ENCODE data around the gene STAM.
"Not testable (repeated sequence)": the region's sequence is repeated elsewhere in the genome, so short reads cannot be mapped to it uniquely, and the experiment has no call there.

The STAM gene

DNA sequence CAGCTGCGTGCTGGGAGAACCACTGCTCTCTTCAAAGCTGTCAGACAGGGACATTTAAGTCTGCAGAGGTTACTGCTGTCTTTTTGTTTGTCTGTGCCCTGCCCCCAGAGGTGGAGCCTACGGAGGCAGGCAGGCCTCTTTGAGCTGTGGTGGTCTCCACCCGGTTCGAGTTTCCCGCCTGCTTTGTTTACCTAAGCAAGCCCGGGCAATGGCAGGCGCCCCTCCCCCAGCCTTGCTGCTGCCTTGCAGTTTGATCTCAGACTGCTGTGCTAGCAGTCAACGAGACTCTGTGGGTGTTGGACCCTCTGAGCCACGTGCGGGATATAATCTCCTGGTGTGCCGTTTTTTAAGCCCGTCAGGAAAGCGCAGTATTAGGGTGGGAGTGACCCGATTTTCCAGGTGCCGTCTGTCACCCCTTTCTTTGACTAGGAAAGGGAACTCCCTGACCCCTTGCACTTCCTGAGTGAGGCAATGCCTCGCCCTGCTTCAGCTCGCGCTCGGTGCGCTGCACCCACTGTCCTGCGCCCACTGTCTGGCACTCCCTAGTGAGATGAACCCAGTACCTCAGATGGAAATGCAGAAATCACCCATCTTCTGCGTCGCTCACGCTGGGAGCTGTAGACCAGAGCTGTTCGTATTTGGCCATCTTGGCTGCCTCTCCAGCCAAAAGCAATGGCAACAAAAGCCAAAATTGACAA is 78.5 kb downstream of the STAM start:
- not testable (repeated sequence) for H2BK5ac ChIP-seq (ENCODE audit: low read length); H3K4ac ChIP-seq (ENCODE audit: low read depth, low read length); H2AK5ac ChIP-seq (ENCODE audit: low read length); H3K18ac ChIP-seq (ENCODE audit: low read length); DNase-seq; H3K36me3 ChIP-seq (ENCODE audit: control insufficient read depth, insufficient read depth, low read length); H3K9ac ChIP-seq (ENCODE audit: low read length); H3K4me3 ChIP-seq (ENCODE audit: low read length); H3K79me1 ChIP-seq (ENCODE audit: low read length); H4K5ac ChIP-seq (ENCODE audit: low read length); H3K27ac ChIP-seq (ENCODE audit: low read depth, low read length); H3K27me3 ChIP-seq (ENCODE audit: insufficient read depth, low read length, poor library complexity); H3K79me2 ChIP-seq (ENCODE audit: control insufficient read depth, insufficient read depth, low read length); H3K56ac ChIP-seq (ENCODE audit: low read length); H3K23ac ChIP-seq (ENCODE audit: low read length); H3K4me2 ChIP-seq (ENCODE audit: low read length); H4K8ac ChIP-seq (ENCODE audit: low read depth, low read length); H3K4me1 ChIP-seq (ENCODE audit: control insufficient read depth, low read depth, low read length); H2BK120ac ChIP-seq (ENCODE audit: low read depth, low read length); H2BK15ac ChIP-seq (replicated peaks; ENCODE audit: low read depth)
- no CpG with 5 or more reads among the region's 25 CpGs for WGBS (ENCODE audit: extremely low coverage, insufficient coverage, low lambda C conversion rate)

- no peak overlapping the region for H2BK15ac ChIP-seq (replicated peaks; ENCODE audit: low read depth)
- no peak overlapping the region for H3K4me2 ChIP-seq (ENCODE audit: low read length)
- WGBS (ENCODE audit: extremely low coverage, insufficient coverage, low lambda C conversion rate): no CpG with 5 or more reads among the region's 7 CpGs
- no peak overlapping the region for H3K27ac ChIP-seq (ENCODE audit: low read depth, low read length)
- H3K4ac ChIP-seq (ENCODE audit: low read depth, low read length): no peak overlapping the region
- H3K36me3 ChIP-seq (ENCODE audit: control insufficient read depth, insufficient read depth, low read length): no peaks in the 10 kb centered on the region
- H3K79me2 ChIP-seq (ENCODE audit: control insufficient read depth, insufficient read depth, low read length): no peaks in the 10 kb centered on the region
- DNase-seq: no peak
- no peaks in the 10 kb centered on the region for H3K27me3 ChIP-seq (ENCODE audit: insufficient read depth, low read length, poor library complexity)
- H2BK120ac ChIP-seq (ENCODE audit: low read depth, low read length): no peak overlapping the region
- no peak overlapping the region for H3K56ac ChIP-seq (ENCODE audit: low read length)
- no peak overlapping the region for H2AK5ac ChIP-seq (ENCODE audit: low read length)
- H4K8ac ChIP-seq (ENCODE audit: low read depth, low read length): no peak overlapping the region
- no peak overlapping the region for H3K18ac ChIP-seq (ENCODE audit: low read length)
- no peak overlapping the region for H4K5ac ChIP-seq (ENCODE audit: low read length)
- H3K23ac ChIP-seq (ENCODE audit: low read length): no peak overlapping the region
- no peak overlapping the region for H3K4me3 ChIP-seq (ENCODE audit: low read length)
- no peak overlapping the region for H2BK5ac ChIP-seq (ENCODE audit: low read length)
- H3K9ac ChIP-seq (ENCODE audit: low read length): no peak overlapping the region
- H3K79me1 ChIP-seq (ENCODE audit: low read length): no peaks in the 10 kb centered on the region
- H3K4me1 ChIP-seq (ENCODE audit: control insufficient read depth, low read depth, low read length): peaks cover 2% of the 10 kb centered on the region
Observed at GRCh38 chr10:17725703-17726102, 81.8 kb downstream of the STAM start.

GRCh38 chr10:17729630-17730029 is 85.7 kb downstream of the STAM start:
- DNase-seq: no peak
- no CpG with 5 or more reads among the region's 6 CpGs for WGBS (ENCODE audit: extremely low coverage, insufficient coverage, low lambda C conversion rate)

DNA sequence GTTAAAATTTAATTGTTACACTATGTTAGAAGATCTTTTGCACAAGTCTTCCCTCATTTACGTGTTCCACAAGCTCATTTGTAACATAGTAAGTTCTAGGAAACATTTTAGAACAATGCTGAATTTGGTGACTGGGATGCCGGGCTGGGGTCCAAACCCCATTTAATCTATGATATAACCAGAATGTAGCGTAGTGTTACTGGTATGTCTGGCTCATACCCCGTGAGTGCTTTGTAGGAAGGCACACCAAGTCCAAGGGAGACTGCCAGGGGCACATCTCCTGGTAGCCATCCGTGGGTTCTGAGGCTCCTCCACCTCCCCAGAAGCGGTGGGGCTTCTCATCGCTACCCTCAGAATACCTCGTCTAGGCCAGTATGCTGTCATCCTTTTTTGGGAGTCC is 86.7 kb downstream of the STAM start:
- Histone ChIP-seq H3K9ac (ENCODE audit: low read length) (no peak overlapping the region), H2BK5ac (ENCODE audit: low read length) (no peak overlapping the region), H3K4ac (ENCODE audit: low read depth, low read length) (no peak overlapping the region), H3K79me2 (ENCODE audit: control insufficient read depth, insufficient read depth, low read length) (no peaks in the 10 kb centered on the region), H2BK120ac (ENCODE audit: low read depth, low read length) (no peak overlapping the region), H3K23ac (ENCODE audit: low read length) (no peak overlapping the region), H3K4me3 (ENCODE audit: low read length) (no peak overlapping the region), H2AK5ac (ENCODE audit: low read length) (no peak overlapping the region), H3K18ac (ENCODE audit: low read length) (no peak overlapping the region), H3K36me3 (ENCODE audit: control insufficient read depth, insufficient read depth, low read length) (no peaks in the 10 kb centered on the region), H3K4me2 (ENCODE audit: low read length) (no peak overlapping the region), H3K79me1 (ENCODE audit: low read length) (no peaks in the 10 kb centered on the region), H3K27ac (ENCODE audit: low read depth, low read length) (no peak overlapping the region), H2BK15ac (replicated peaks; ENCODE audit: low read depth) (no peak overlapping the region), H4K8ac (ENCODE audit: low read depth, low read length) (no peak overlapping the region), H3K4me1 (ENCODE audit: control insufficient read depth, low read depth, low read length) (peaks cover 2% of the 10 kb centered on the region), H3K56ac (ENCODE audit: low read length) (no peak overlapping the region), H4K5ac (ENCODE audit: low read length) (no peak overlapping the region), H3K27me3 (ENCODE audit: insufficient read depth, low read length, poor library complexity) (no peaks in the 10 kb centered on the region)
- WGBS (ENCODE audit: extremely low coverage, insufficient coverage, low lambda C conversion rate): no CpG with 5 or more reads among the region's 8 CpGs
- DNase-seq: no peak

More at GRCh38 chr10:17729630-17730029, 85.7 kb downstream of the STAM start:
- H2BK120ac ChIP-seq (ENCODE audit: low read depth, low read length): no peak overlapping the region
- no peak overlapping the region for H4K8ac ChIP-seq (ENCODE audit: low read depth, low read length)
- peaks cover 2% of the 10 kb centered on the region for H3K4me1 ChIP-seq (ENCODE audit: control insufficient read depth, low read depth, low read length)
- no peak overlapping the region for H3K56ac ChIP-seq (ENCODE audit: low read length)
- H3K9ac ChIP-seq (ENCODE audit: low read length): no peak overlapping the region
- H3K27ac ChIP-seq (ENCODE audit: low read depth, low read length): no peak overlapping the region
- no peak overlapping the region for H2BK5ac ChIP-seq (ENCODE audit: low read length)
- H3K4me3 ChIP-seq (ENCODE audit: low read length): no peak overlapping the region
- H3K27me3 ChIP-seq (ENCODE audit: insufficient read depth, low read length, poor library complexity): no peaks in the 10 kb centered on the region
- no peak overlapping the region for H2BK15ac ChIP-seq (replicated peaks; ENCODE audit: low read depth)
- H3K4me2 ChIP-seq (ENCODE audit: low read length): no peak overlapping the region
- H3K79me2 ChIP-seq (ENCODE audit: control insufficient read depth, insufficient read depth, low read length): no peaks in the 10 kb centered on the region
- no peak overlapping the region for H2AK5ac ChIP-seq (ENCODE audit: low read length)
- H3K36me3 ChIP-seq (ENCODE audit: control insufficient read depth, insufficient read depth, low read length): no peaks in the 10 kb centered on the region
- no peaks in the 10 kb centered on the region for H3K79me1 ChIP-seq (ENCODE audit: low read length)
- no peak overlapping the region for H3K4ac ChIP-seq (ENCODE audit: low read depth, low read length)
- no peak overlapping the region for H4K5ac ChIP-seq (ENCODE audit: low read length)
- no peak overlapping the region for H3K23ac ChIP-seq (ENCODE audit: low read length)
- H3K18ac ChIP-seq (ENCODE audit: low read length): no peak overlapping the region

DNA sequence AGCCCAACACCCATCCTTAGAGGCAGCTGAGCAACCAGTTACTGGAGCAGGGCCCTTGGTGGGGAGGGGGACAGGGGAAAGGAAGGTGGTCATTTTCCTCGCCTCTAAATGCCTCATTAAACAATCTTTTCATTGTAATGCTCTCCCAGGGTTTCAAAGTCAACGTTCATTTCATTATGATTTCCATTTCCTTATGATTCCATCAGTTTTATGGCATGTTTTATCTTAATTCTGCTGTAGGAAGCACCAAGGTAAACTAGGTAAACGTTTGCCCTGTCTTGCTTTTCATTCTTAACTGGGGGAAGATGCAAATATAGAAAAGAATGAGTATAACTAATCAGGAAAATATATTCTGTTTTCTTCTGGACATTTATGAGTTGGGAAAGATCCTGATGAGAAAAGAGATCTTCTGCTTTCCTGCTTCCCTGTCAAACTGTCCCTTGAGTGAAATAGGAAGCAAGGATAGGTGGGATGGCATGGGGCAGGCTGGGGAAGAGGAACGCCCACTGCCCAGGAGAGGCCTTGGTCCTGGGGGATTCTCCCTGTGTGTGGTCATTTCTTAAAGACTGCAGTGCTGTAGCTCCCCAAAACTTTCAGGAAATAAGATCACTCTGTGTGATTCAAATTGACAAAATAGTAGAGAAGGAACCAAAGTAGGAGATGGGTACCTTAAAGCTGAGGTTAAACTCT is 87.5 kb downstream of the STAM start:
- Histone ChIP-seq H3K4ac (ENCODE audit: low read depth, low read length) (no peak overlapping the region), H4K5ac (ENCODE audit: low read length) (no peak overlapping the region), H3K79me1 (ENCODE audit: low read length) (no peaks in the 10 kb centered on the region), H3K79me2 (ENCODE audit: control insufficient read depth, insufficient read depth, low read length) (no peaks in the 10 kb centered on the region), H4K8ac (ENCODE audit: low read depth, low read length) (no peak overlapping the region), H2BK15ac (replicated peaks; ENCODE audit: low read depth) (no peak overlapping the region), H2AK5ac (ENCODE audit: low read length) (no peak overlapping the region), H3K18ac (ENCODE audit: low read length) (no peak overlapping the region), H3K9ac (ENCODE audit: low read length) (no peak overlapping the region), H3K56ac (ENCODE audit: low read length) (no peak overlapping the region), H3K27me3 (ENCODE audit: insufficient read depth, low read length, poor library complexity) (no peaks in the 10 kb centered on the region), H3K36me3 (ENCODE audit: control insufficient read depth, insufficient read depth, low read length) (no peaks in the 10 kb centered on the region), H3K27ac (ENCODE audit: low read depth, low read length) (no peak overlapping the region), H2BK5ac (ENCODE audit: low read length) (no peak overlapping the region), H3K4me1 (ENCODE audit: control insufficient read depth, low read depth, low read length) (peaks cover 2% of the 10 kb centered on the region), H3K4me2 (ENCODE audit: low read length) (no peak overlapping the region), H2BK120ac (ENCODE audit: low read depth, low read length) (no peak overlapping the region), H3K4me3 (ENCODE audit: low read length) (no peak overlapping the region), H3K23ac (ENCODE audit: low read length) (no peak overlapping the region)
- no CpG with 5 or more reads among the region's 4 CpGs for WGBS (ENCODE audit: extremely low coverage, insufficient coverage, low lambda C conversion rate)
- no peak for DNase-seq

Data from mesendoderm (in vitro differentiated cells).